ENCODE results near the gene BPGM.

The BPGM gene

DNA sequence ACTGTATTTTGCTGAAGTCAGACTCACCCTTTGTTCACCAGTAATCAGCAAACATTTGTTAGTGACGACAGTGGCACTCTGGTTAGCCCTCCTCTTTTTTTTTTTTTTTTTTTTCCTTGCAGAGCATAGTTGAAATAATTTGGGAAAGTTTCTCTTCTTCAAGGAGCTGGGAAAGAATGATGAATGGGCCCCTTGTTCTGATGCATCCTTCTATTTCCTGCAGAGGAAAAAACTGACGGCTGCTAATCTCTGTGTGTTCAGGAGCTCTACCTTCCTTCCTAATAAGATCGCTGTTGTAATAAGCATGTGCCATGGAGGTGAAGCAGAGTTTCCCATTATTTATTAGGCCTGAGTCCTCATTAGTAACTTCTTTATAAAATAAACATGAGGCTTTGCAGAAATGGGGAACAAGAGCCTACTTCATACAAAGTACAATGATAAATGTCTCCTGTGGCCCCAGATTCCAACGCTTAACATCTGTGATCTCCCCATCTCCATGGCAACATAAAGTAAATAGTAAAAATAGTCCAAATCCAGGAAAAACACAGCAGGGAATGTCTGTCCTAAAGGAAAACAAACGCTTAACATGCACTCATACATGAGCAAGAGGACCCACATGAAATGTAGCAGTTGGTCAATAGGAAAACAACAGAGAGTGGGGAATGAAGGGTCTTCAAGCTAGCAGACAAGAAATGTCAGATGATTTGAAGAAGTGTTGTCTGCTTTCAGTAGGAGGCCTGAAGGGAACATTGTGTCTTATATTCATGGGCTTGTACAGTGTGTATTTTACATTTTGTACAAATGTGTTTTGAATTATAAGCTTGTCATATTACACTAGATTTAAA, 73.7 kb downstream of the BPGM start:
- no peak for DNase-seq (ENCODE audit: low read depth in 2 of 2)

GRCh38 chr7:134721171-134721570, 74.5 kb downstream of the BPGM start:
- no peak for DNase-seq (ENCODE audit: low read depth in 2 of 2)

- DNase-seq (ENCODE audit: low read depth in 2 of 2), result no peak
Measured at GRCh38 chr7:134722786-134723322, 76.2 kb downstream of the BPGM start.

DNA sequence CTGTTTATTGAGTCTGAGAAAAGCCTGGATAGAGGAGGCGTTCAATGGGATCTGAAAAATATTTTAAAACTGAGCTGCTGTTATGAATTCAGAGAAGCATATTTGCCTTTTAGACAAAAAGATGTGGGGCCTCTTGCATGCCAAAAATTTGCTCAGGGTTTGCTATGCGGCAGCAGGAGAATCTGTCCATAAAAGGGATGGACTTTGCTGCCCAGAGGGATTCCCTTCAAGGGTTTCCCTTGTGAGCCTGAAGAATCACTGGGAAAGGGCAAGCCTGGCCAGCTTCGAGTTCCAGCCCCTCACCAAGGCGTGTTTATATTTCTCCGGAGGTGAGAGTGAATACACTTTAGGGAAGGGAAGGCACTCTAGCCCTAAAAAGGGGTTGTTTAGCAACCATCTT, 77.2 kb downstream of the BPGM start:
- no peak for DNase-seq (ENCODE audit: low read depth in 2 of 2)

DNA sequence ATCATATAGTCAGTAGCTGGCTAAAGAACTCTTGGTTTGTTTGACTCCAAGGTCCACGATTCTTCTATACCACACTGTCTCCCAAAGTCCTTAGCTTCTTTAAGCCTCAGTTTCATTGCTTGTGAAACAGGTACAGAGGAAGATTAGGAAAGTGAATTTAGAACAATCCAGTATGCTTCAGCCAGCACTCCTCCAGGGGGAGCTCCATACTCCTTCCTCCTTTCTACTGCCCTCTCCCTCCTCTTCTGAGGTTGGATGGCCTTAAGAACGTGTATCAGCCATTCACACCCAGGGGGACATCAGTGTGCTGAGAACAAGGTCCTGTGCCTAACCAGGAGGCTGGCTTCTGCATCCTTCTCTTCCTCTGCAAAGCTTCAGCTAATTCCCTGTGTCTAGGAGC, 78.0 kb downstream of the BPGM start:
- no peak for DNase-seq (ENCODE audit: low read depth in 2 of 2)

DNA sequence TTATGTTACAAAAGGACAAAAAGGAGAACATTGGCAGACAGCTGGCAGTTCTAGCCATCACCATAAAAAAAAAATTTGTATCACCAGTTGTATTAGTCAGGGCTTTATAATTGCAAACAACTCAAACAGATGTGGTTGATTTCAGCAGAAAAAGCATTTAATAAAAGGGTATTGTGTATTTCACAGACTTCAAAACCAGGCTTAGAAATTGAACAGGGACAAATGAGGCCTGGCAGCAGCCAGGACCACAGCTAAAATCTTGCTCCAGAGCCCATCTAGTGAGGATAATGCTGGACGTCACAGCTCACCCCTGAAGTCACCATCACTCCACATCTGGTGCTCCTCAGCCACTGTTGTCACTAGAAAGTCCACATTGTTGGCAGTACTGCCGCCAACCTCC, 79.9 kb downstream of the BPGM start:
- no peak for DNase-seq (ENCODE audit: low read depth in 2 of 2)

GRCh38 chr7:134727711-134728110, 81.1 kb downstream of the BPGM start:
- DNase-seq (ENCODE audit: low read depth in 2 of 2), result no peak

All from stimulated activated CD8-positive, alpha-beta memory T cell treated with anti-CD3 and anti-CD28 coated beads, Interleukin-15, amount 100 ng/mL, for 4 hours (primary cell).